CD4-positive, alpha-beta T cell (primary cell): ENCODE results near the gene TRRAP. TPM values are rescaled to one million over a fixed set of nuclear protein-coding genes. Genes with fewer than 3 reads are reported as not detected.
A peak's percentile ranks its signal among the peaks of the same experiment; 100 is the strongest.

Source experiments
- ATAC-seq: fragments of 200-7000 bp; cut with Tn5 transposase; one replicate; pipeline ENCODE4 v1.10.0; 2022; ENCODE audit warnings: mild to moderate bottlenecking; ENCODE audit not compliant: poor library complexity
- CTCF ChIA-PET: fragments of 350-600 bp; sonication (Branson Sonifier 250); formaldehyde crosslinking; loops from one replicate; lab custom pipeline; 2021; ENCODE audit warnings: antibody characterized with exemption, inconsistent platforms; lab: Charles Lee
- POLR2A ChIA-PET: fragments of 350-600 bp; sonication (Branson Sonifier 250); formaldehyde crosslinking; loops from one replicate; lab custom pipeline; 2021; ENCODE audit warnings: antibody characterized with exemption, inconsistent platforms; lab: Charles Lee
- DNase-seq, 14 experiments: peaks; one replicate each; pipeline ENCODE4 v3.0.0-alpha.2; 2013 to 2020; ENCODE audit warnings: mixed read lengths in 2 of 14
- H3K27ac ChIP-seq, 2 donors: one replicate each; pipeline versions ENCODE4 v1.5.1 to v1.7.0; 2013; ENCODE audit warnings: low read length in 2 of 2, low read depth in 1 of 2, mild to moderate bottlenecking in 1 of 2
- H3K27me3 ChIP-seq, 2 experiments: 1 replicate in 1 of 2; 2 replicates in 1 of 2; pipeline versions ENCODE4 v1.6.1 to v1.7.0; 2013; ENCODE audit warnings: low read length in 2 of 2, control low read depth in 1 of 2, mild to moderate bottlenecking in 1 of 2, moderate library complexity in 1 of 2; ENCODE audit not compliant: insufficient read depth in 2 of 2, control insufficient read depth in 1 of 2
- H3K36me3 ChIP-seq: one replicate; pipeline ENCODE4 v1.6.1; 2013; ENCODE audit warnings: low read length, control low read depth; ENCODE audit not compliant: insufficient read depth
- H3K4me1 ChIP-seq: one replicate; pipeline ENCODE4 v1.6.1; 2013; ENCODE audit warnings: low read length, control low read depth; ENCODE audit not compliant: insufficient read depth
- H3K4me3 ChIP-seq: one replicate; pipeline ENCODE4 v1.5.1; 2013; ENCODE audit warnings: mild to moderate bottlenecking, low read length, moderate library complexity
- H3K9me3 ChIP-seq, 2 experiments: 1 replicate in 1 of 2; 2 replicates in 1 of 2; pipeline versions ENCODE4 v1.6.1 to v1.7.0; 2013; ENCODE audit warnings: low read length in 2 of 2, mild to moderate bottlenecking in 2 of 2, control low read depth in 1 of 2, moderate library complexity in 1 of 2; ENCODE audit not compliant: control insufficient read depth in 1 of 2, insufficient read depth in 1 of 2
- H3K27ac Mint-ChIP-seq: one replicate; pipeline ENCODE4 v1.8.0; 2020; ENCODE audit warnings: mixed read lengths
- H3K27me3 Mint-ChIP-seq: one replicate; pipeline ENCODE4 v1.8.0; 2021; ENCODE audit warnings: mixed read lengths
- H3K36me3 Mint-ChIP-seq: one replicate; pipeline ENCODE4 v1.8.0; 2021; ENCODE audit warnings: low read depth, mixed read lengths
- H3K4me1 Mint-ChIP-seq: one replicate; pipeline ENCODE4 v1.8.0; 2021; ENCODE audit warnings: low read depth, mixed read lengths
- H3K4me3 Mint-ChIP-seq: one replicate; pipeline ENCODE4 v1.8.0; 2020; ENCODE audit warnings: mild to moderate bottlenecking, mixed read lengths
- H3K9me3 Mint-ChIP-seq: one replicate; pipeline ENCODE4 v1.8.0; 2020; ENCODE audit warnings: mixed read lengths
- CTCF ChIP-seq: fragments of 200-600 bp; IDR thresholded peaks from one replicate; pipeline ENCODE4 v1.8.0; 2022; ENCODE audit warnings: antibody characterized with exemption, mild to moderate bottlenecking
- intact Hi-C, 2 experiments: fragments of 100-400 bp; cut with DNase I in 1 of 2; cut with micrococcal nuclease in 1 of 2; formaldehyde crosslinking; loops; one replicate each; pipeline versions ENCODE4 v1.15.1 to v1.9.0; 2023 to 2025; cut with DNase I, micrococcal nuclease
- total RNA-seq, 174 experiments: library from RNA in 2 of 174; stranded (reverse) in 2 of 174; gene quantifications; one replicate each; pipeline ENCODE4 v1.2.3 and lab custom pipeline; 2021 to 2026

The TRRAP gene
- total RNA-seq, 2 experiments from 2014 or later = 47.9 to 48.3 TPM

GRCh38 chr7:99010281-99010680 is 131.9 kb downstream of the TRRAP start:
- Mint-ChIP-seq H3K4me3 (no peak overlapping the region), H3K9me3 (no peaks in the 10 kb centered on the region), H3K36me3 (peaks cover 89% of the 10 kb centered on the region), H3K27me3 (no peaks in the 10 kb centered on the region), H3K27ac (no peak overlapping the region), H3K4me1 (no peaks in the 10 kb centered on the region)
- ChIA-PET CTCF (no interaction called here), POLR2A (no interaction called here)
- no peak overlapping the region for H3K4me3 ChIP-seq
- DNase-seq (no peak), ATAC-seq (no peak)
- no peaks in the 10 kb centered on the region for H3K27me3 ChIP-seq
- H3K4me1 ChIP-seq = no peaks in the 10 kb centered on the region
- H3K9me3 ChIP-seq = no peaks in the 10 kb centered on the region
- H3K36me3 ChIP-seq = peaks cover 89% of the 10 kb centered on the region
- H3K27ac ChIP-seq = no peak overlapping the region
- TF ChIP-seq CTCF = no peak
- intact Hi-C loops = no loop called here

DNA sequence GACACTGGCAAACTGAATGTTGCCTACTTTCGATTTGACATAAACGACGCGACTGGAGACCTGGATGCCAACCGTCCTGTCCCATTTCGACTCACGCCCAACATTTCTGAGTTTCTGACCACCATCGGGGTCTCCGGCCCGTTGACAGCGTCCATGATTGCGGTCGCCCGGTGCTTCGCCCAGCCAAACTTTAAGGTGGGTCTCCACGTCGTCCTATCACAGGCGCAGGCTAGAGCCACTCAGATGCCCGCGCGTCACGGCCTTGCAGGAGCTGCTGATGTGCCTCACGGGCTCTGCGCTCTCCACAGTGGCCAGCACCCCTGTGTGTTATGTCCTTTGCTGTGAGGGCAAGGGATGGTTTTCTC is 133.0 kb downstream of the TRRAP start:
- H3K4me3 Mint-ChIP-seq = no peak overlapping the region
- intact Hi-C loops = no loop called here
- POLR2A ChIA-PET = no interaction called here
- peaks cover 84% of the 10 kb centered on the region for H3K36me3 ChIP-seq
- H3K36me3 Mint-ChIP-seq = peaks cover 89% of the 10 kb centered on the region
- no peak overlapping the region for H3K27ac Mint-ChIP-seq
- CTCF ChIA-PET = no interaction called here
- H3K4me1 ChIP-seq = no peaks in the 10 kb centered on the region
- H3K27me3 ChIP-seq = no peaks in the 10 kb centered on the region
- no peaks in the 10 kb centered on the region for H3K9me3 ChIP-seq
- no peak overlapping the region for H3K4me3 ChIP-seq
- H3K4me1 Mint-ChIP-seq = no peaks in the 10 kb centered on the region
- ATAC-seq (no peak), DNase-seq (no peak)
- no peaks in the 10 kb centered on the region for H3K27me3 Mint-ChIP-seq
- H3K9me3 Mint-ChIP-seq = no peaks in the 10 kb centered on the region
- H3K27ac ChIP-seq = no peak overlapping the region
- no peak for TF ChIP-seq CTCF

GRCh38 chr7:99011706-99012404 is 133.5 kb downstream of the TRRAP start:
- POLR2A ChIA-PET = no interaction called here
- Mint-ChIP-seq H3K4me3 (no peak overlapping the region), H3K9me3 (no peaks in the 10 kb centered on the region), H3K27ac (no peak overlapping the region), H3K27me3 (no peaks in the 10 kb centered on the region), H3K4me1 (no peaks in the 10 kb centered on the region), H3K36me3 (peaks cover 89% of the 10 kb centered on the region)
- intact Hi-C loops = no loop called here
- Histone ChIP-seq H3K9me3 (no peaks in the 10 kb centered on the region), H3K36me3 (peaks cover 79% of the 10 kb centered on the region), H3K4me3 (no peak overlapping the region), H3K27ac (no peak overlapping the region), H3K4me1 (no peaks in the 10 kb centered on the region), H3K27me3 (no peaks in the 10 kb centered on the region)
- DNase-seq (peak in 1 of 14 experiments; percentile 30), ATAC-seq (no peak)
- CTCF ChIA-PET = no interaction called here
- no peak for TF ChIP-seq CTCF
